GM12874 (cell line): ENCODE data around the gene AKAP11.

Experiments used
- TF ChIP-seq, protein P1 (sequence below): IDR thresholded peaks from 2 replicates; pipeline ENCODE4 v1.5.1; 2011; ENCODE audit warnings: low read depth, mild to moderate bottlenecking, control low read depth, low read length, moderate library complexity; ENCODE audit not compliant: insufficient read depth

The AKAP11 gene

DNA sequence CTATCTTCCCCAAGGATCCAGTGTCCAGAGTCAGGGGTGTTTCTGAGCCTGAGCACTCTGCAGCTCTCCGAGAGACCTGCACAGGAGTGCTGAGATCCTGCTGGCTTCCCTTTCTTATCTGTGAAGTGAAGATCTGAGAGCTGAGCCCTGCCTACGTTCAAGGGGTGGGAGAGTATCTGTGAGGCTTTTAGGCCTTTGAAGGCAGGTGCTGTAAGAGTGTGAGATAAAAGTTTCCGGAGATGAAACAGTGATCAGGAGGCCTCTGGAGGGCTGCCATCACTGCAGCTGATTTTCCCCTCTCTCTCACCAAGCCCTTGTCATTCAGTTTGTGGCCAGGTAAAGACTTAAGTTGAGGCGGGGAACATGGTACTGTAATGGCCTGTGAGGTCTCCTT, 83.1 kb downstream of the AKAP11 start:
- TF ChIP-seq, protein P1, sequence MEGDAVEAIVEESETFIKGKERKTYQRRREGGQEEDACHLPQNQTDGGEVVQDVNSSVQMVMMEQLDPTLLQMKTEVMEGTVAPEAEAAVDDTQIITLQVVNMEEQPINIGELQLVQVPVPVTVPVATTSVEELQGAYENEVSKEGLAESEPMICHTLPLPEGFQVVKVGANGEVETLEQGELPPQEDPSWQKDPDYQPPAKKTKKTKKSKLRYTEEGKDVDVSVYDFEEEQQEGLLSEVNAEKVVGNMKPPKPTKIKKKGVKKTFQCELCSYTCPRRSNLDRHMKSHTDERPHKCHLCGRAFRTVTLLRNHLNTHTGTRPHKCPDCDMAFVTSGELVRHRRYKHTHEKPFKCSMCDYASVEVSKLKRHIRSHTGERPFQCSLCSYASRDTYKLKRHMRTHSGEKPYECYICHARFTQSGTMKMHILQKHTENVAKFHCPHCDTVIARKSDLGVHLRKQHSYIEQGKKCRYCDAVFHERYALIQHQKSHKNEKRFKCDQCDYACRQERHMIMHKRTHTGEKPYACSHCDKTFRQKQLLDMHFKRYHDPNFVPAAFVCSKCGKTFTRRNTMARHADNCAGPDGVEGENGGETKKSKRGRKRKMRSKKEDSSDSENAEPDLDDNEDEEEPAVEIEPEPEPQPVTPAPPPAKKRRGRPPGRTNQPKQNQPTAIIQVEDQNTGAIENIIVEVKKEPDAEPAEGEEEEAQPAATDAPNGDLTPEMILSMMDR = no peak

- TF ChIP-seq, protein P1 = no peak
Observed at GRCh38 chr13:42355491-42356183, 83.7 kb downstream of the AKAP11 start.

DNA sequence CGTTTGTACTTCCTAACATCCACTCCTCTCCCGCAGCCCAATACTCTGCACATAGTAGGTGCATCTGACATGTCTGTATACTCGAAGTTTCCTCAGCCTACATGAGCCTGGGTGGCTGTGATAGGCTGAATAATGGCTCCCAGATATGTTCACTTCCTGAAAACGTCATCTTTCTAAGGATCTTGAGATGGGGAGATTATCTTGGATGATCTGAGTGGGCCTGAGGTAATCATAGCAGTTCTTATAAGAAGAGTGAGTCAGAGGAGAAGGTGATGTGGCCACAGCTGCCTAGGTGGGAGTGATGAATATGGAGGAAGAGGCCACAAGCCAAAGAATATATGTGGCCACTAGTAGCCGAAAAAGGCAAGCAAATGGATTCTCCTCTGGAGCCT, 84.2 kb downstream of the AKAP11 start:
- TF ChIP-seq, protein P1 = no peak

DNA sequence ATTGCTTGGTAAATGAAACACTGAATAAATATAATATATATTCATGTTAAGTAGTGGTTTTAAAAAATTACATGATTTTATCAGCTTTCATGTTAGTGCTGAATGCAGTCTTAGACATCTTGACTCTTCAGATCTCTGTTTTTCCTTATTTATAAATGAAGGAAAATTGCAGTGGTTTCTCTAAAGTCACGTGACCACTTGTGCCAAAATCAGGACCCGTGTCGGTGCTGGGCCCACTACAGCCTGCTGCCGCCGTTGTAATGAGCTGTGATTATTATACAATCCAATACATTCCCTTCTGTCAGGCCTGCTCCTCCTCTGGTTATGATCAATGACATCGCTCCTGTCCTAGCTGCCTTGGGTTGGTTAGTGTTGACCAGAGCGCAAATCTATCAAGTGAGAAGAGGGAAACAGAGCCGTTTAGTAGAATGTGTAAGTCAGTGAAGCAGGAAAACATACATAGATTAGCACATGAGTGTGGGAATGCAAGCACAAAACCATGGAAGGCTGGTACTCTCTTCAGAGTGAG, 88.2 kb downstream of the AKAP11 start:
- TF ChIP-seq, protein P1 = no peak

DNA sequence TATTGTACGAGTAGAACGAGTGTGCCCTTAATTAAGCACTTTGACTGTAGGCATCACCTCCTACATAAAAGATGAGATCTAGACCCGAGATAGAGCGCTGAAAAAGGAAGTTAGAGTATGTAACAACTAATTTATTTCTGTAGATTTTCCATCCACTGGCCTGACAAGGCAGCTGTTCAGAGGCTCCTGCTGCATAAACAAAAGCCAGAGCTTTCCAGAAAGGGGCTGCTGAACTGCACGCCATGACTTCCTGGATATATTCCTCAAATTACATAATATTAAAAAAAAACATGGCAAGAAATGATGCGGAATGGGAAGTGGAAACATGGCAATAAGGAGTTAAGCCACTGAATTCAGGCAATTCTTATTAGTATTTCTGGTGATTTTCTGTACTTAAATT, 89.7 kb downstream of the AKAP11 start:
- TF ChIP-seq, protein P1 = no peak

DNA sequence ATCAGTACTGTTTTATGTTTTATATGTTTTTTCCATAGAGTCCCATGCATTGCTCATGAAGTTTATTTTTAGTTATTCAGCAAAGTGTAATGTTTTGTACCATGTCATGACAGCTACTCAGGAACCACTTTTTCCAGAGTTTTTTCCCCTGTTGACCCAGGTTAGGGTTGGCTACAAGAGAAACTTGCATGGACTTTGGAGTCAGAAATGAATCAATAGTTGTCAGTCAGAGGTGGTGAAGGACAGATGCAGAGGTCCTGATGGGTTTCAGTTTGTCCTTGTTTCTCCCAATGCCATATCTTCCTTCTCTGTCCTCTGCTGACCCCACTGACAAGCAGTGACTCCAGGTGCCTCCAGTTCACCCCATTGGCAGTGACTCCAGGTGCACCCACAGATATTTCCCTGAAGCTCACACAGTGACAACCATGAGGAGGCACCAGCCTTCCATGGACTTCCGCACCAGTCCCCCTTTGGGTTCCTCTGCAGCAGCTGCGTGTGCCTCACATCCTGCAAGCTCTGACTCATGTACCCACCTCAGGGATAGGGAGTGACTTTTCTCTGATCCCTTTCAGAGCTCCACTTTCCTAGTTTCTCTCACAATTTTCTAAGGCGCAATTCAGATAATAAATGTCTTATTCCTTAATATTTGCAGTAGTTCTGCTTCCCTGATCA, 92.1 kb downstream of the AKAP11 start:
- TF ChIP-seq, protein P1 = no peak

- TF ChIP-seq, protein P1 = no peak
Observed at GRCh38 chr13:42364613-42365000, 92.7 kb downstream of the AKAP11 start.
